Medulla oblongata (tissue), 1 donor: ENCODE measurements around the gene UGT1A3.

Experiments
- DNase-seq: peaks from one replicate; pipeline ENCODE4 v3.0.0-alpha.2; 2015; ENCODE audit errors: extremely low spot score

Gene UGT1A3

GRCh38 chr2:233816334-233816733 lies 87.5 kb downstream of the UGT1A3 start:
- no peak for DNase-seq

- DNase-seq, result no peak
Observed at GRCh38 chr2:233816771-233817170, 87.9 kb downstream of the UGT1A3 start.

- no peak for DNase-seq
Observed at GRCh38 chr2:233817361-233817911, 88.6 kb downstream of the UGT1A3 start.

- no peak for DNase-seq
Observed at GRCh38 chr2:233817995-233818638, 89.3 kb downstream of the UGT1A3 start.

DNA sequence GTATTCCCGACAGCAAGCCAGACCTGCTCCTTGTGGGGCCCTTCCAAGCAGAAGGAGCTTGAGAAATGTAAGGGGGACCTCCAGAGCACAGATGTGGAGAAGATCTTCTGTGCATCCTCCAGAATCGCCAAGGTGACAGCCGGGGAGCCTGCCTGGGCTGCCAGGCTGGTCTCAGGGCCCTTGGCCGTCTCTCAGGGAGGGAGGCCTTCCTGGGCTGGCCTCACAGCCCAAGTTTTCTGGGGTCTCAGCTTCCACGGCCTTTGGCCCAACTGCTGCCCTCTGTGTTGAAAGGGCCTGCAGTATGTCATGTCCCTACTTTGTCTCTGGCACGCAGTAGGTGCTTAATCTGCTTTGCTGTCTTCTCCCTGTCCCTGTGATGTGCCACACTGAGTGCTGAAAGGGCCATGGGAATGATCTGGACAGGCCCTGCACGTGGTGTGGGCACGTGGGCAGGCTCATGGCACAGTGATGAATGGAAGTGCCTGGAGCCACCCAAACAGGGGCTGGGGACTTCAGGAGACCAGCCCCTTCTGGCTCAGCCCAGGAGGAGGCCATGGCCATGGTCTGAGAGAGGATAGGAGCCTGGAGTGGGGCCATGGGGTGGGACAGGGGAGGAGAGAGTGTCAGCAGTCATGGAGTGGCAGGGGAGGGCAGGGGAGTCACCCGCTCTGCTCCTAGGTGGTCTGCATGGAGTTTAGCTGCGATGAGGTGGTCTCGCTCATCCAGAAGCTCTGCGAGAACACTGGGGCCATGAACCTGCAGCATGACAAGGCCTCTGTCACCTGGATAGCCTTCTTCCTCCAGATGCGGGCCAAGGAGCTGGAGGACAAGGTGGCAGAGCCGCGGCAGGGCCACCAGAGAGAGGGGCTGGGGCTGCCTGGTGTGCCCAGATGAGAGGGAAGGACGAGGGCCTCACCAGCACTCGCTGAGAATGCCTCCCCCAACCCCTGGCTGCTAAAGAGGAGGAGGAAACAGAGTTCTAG lies 90.1 kb downstream of the UGT1A3 start:
- no peak for DNase-seq

- no peak for DNase-seq
Observed at GRCh38 chr2:233819884-233820773, 91.3 kb downstream of the UGT1A3 start.

DNA sequence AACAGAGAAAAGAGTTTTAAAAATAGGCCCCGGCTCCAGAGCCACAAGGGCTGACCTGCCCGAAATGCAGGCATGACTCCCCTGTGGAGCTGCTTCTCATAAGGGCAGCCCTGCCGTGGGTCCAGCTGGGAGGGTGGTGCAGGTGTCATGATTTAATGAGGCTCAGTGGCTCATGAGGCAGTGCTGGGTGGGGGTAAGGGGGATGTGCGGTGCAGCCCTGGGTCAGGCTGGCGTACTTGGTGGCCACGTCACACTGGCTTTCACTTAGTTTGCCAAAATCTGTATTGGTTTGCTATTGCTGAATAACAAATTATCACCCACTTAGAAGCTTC lies 91.9 kb downstream of the UGT1A3 start:
- no peak for DNase-seq

DNA sequence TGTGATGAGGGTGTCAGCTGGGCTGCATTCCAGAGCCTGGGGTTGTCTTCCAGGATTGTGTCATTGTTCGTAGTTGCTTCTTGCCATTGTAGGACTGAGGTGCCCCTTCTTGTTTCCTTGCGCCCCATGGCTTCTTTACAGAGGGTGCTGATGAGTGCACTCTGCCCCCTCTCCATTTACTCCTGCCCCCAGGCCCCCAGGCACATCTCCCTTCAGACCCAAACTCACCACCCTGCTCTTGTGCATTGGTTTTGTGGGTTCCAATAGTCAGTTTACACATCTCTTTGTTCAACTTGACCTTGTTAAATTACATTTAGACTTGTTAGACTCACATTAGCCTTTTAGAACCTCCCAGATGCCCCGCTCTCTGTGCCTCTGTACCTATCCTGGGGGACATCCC lies 92.4 kb downstream of the UGT1A3 start:
- DNase-seq, result no peak

GRCh38 chr2:233821709-233822100 lies 92.9 kb downstream of the UGT1A3 start:
- DNase-seq, result no peak

DNA sequence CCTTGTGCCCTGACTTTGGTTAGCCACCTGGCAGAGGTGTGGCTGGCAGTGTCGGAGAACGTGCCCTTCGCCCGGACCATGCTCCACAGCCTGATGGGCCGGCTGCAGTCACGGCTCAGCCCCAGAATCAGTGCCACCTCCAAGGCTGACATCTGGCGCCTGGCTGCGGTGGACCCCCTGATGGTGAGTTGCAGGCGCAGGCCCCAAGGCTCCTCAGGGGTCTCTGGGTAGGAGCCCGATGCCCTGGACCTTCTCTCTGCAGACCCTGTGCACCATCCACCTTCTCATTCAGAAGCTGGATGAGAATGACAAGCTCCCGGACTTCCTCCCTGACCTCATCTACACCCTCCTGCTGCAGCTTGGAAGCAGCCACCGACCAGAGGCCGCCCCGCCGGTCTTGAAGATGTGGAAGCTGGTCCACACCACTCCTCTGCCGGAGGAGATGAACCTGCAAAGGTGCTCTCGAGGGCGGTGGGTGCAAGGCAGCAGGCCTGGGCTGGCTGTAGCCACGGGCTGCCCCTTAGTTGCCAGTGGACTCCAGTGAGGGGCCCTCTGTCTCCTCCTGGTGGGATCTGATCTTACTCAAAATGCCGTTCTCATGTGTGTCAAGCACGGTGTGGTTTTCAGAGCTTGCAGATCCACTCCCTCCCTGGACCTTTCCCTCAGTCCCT lies 93.4 kb downstream of the UGT1A3 start:
- DNase-seq, result no peak
